CD4-positive, alpha-beta T cell (primary cell): ENCODE results near the gene DOCK4. TPM values are rescaled to one million over a fixed set of nuclear protein-coding genes. Genes with fewer than 3 reads are reported as not detected.

Source experiments
- ATAC-seq: fragments of 200-7000 bp; cut with Tn5 transposase; one replicate; pipeline ENCODE4 v1.10.0; 2022; ENCODE audit warnings: mild to moderate bottlenecking; ENCODE audit not compliant: poor library complexity
- CTCF ChIA-PET: fragments of 350-600 bp; sonication (Branson Sonifier 250); formaldehyde crosslinking; loops from one replicate; lab custom pipeline; 2021; ENCODE audit warnings: antibody characterized with exemption, inconsistent platforms; lab: Charles Lee
- POLR2A ChIA-PET: fragments of 350-600 bp; sonication (Branson Sonifier 250); formaldehyde crosslinking; loops from one replicate; lab custom pipeline; 2021; ENCODE audit warnings: antibody characterized with exemption, inconsistent platforms; lab: Charles Lee
- DNase-seq, 14 experiments: peaks; one replicate each; pipeline ENCODE4 v3.0.0-alpha.2; 2013 to 2020; ENCODE audit warnings: mixed read lengths in 2 of 14
- H3K27ac ChIP-seq, 2 donors: one replicate each; pipeline versions ENCODE4 v1.5.1 to v1.7.0; 2013; ENCODE audit warnings: low read length in 2 of 2, low read depth in 1 of 2, mild to moderate bottlenecking in 1 of 2
- H3K27me3 ChIP-seq, 2 experiments: 1 replicate in 1 of 2; 2 replicates in 1 of 2; pipeline versions ENCODE4 v1.6.1 to v1.7.0; 2013; ENCODE audit warnings: low read length in 2 of 2, control low read depth in 1 of 2, mild to moderate bottlenecking in 1 of 2, moderate library complexity in 1 of 2; ENCODE audit not compliant: insufficient read depth in 2 of 2, control insufficient read depth in 1 of 2
- H3K36me3 ChIP-seq: one replicate; pipeline ENCODE4 v1.6.1; 2013; ENCODE audit warnings: low read length, control low read depth; ENCODE audit not compliant: insufficient read depth
- H3K4me1 ChIP-seq: one replicate; pipeline ENCODE4 v1.6.1; 2013; ENCODE audit warnings: low read length, control low read depth; ENCODE audit not compliant: insufficient read depth
- H3K4me3 ChIP-seq: one replicate; pipeline ENCODE4 v1.5.1; 2013; ENCODE audit warnings: mild to moderate bottlenecking, low read length, moderate library complexity
- H3K9me3 ChIP-seq, 2 experiments: 1 replicate in 1 of 2; 2 replicates in 1 of 2; pipeline versions ENCODE4 v1.6.1 to v1.7.0; 2013; ENCODE audit warnings: low read length in 2 of 2, mild to moderate bottlenecking in 2 of 2, control low read depth in 1 of 2, moderate library complexity in 1 of 2; ENCODE audit not compliant: control insufficient read depth in 1 of 2, insufficient read depth in 1 of 2
- H3K27ac Mint-ChIP-seq: one replicate; pipeline ENCODE4 v1.8.0; 2020; ENCODE audit warnings: mixed read lengths
- H3K27me3 Mint-ChIP-seq: one replicate; pipeline ENCODE4 v1.8.0; 2021; ENCODE audit warnings: mixed read lengths
- H3K36me3 Mint-ChIP-seq: one replicate; pipeline ENCODE4 v1.8.0; 2021; ENCODE audit warnings: low read depth, mixed read lengths
- H3K4me1 Mint-ChIP-seq: one replicate; pipeline ENCODE4 v1.8.0; 2021; ENCODE audit warnings: low read depth, mixed read lengths
- H3K4me3 Mint-ChIP-seq: one replicate; pipeline ENCODE4 v1.8.0; 2020; ENCODE audit warnings: mild to moderate bottlenecking, mixed read lengths
- H3K9me3 Mint-ChIP-seq: one replicate; pipeline ENCODE4 v1.8.0; 2020; ENCODE audit warnings: mixed read lengths
- intact Hi-C, 2 experiments: fragments of 100-400 bp; cut with DNase I in 1 of 2; cut with micrococcal nuclease in 1 of 2; formaldehyde crosslinking; loops; one replicate each; pipeline versions ENCODE4 v1.15.1 to v1.9.0; 2023 to 2025; cut with DNase I, micrococcal nuclease
- total RNA-seq, 174 experiments: library from RNA in 2 of 174; stranded (reverse) in 2 of 174; gene quantifications; one replicate each; pipeline ENCODE4 v1.2.3 and lab custom pipeline; 2021 to 2026
- TF ChIP-seq, protein P1 (sequence below): fragments of 200-600 bp; IDR thresholded peaks from one replicate; pipeline ENCODE4 v1.8.0; 2022; ENCODE audit warnings: antibody characterized with exemption, mild to moderate bottlenecking

Gene DOCK4
- total RNA-seq, 2 experiments from 2014 or later, result 0.31 to 0.38 TPM

DNA sequence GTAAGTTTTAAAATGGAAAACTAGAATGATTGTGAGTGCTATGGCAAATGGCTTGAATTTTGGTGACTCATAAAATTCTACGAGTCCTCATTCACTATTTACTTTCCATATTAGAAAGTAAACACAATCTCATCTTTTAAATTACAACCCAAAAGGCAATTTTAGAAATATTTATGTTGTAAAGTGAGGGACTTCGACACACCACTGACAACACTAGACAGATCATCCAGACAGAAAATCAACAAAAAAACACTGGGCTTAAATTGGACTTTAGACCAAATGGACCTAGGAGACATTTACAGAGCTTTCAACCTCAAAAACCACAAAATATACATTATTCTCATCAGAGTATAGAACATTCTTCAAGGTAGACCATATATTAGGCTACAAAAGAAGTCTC, 30.4 kb upstream of the DOCK4 start:
- H3K4me1 ChIP-seq, result no peaks in the 10 kb centered on the region
- ChIA-PET CTCF (no interaction called here), POLR2A (no interaction called here)
- no peak for ATAC-seq
- H3K4me3 ChIP-seq, result no peak overlapping the region
- Mint-ChIP-seq H3K27ac (no peak overlapping the region), H3K9me3 (peaks cover 11% of the 10 kb centered on the region), H3K4me3 (no peak overlapping the region), H3K27me3 (no peaks in the 10 kb centered on the region), H3K4me1 (peaks cover 13% of the 10 kb centered on the region), H3K36me3 (peaks cover 46% of the 10 kb centered on the region)
- TF ChIP-seq, protein P1, sequence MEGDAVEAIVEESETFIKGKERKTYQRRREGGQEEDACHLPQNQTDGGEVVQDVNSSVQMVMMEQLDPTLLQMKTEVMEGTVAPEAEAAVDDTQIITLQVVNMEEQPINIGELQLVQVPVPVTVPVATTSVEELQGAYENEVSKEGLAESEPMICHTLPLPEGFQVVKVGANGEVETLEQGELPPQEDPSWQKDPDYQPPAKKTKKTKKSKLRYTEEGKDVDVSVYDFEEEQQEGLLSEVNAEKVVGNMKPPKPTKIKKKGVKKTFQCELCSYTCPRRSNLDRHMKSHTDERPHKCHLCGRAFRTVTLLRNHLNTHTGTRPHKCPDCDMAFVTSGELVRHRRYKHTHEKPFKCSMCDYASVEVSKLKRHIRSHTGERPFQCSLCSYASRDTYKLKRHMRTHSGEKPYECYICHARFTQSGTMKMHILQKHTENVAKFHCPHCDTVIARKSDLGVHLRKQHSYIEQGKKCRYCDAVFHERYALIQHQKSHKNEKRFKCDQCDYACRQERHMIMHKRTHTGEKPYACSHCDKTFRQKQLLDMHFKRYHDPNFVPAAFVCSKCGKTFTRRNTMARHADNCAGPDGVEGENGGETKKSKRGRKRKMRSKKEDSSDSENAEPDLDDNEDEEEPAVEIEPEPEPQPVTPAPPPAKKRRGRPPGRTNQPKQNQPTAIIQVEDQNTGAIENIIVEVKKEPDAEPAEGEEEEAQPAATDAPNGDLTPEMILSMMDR, result no peak
- H3K9me3 ChIP-seq, result peaks cover 0 to 5% of the 10 kb centered on the region in 2 experiments
- no peak for DNase-seq
- intact Hi-C loops, result no loop called here
- no peaks in the 10 kb centered on the region for H3K36me3 ChIP-seq
- H3K27me3 ChIP-seq, result no peaks in the 10 kb centered on the region
- no peak overlapping the region for H3K27ac ChIP-seq

DNA sequence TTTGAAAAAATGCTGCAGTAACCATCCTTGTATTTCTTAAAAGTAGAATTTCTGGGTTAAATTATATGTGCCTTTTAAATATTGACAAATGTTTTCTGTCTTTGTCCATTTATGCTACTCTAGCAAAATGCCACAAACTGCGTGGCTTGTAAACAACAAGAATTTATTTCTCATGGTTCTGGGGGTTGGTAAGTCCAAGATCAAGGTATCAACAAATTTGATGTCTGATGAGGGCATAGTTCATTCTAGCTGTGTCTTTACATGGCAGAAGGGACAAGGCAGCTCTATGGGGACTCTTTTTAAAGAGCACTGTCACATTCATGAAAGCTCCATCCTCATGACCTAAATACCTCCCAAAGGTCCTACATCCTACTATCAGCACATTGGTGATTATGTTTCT, 27.9 kb upstream of the DOCK4 start:
- Histone ChIP-seq H3K9me3 (peaks cover 0 to 5% of the 10 kb centered on the region in 2 experiments), H3K4me3 (no peak overlapping the region), H3K27ac (no peak overlapping the region), H3K27me3 (no peaks in the 10 kb centered on the region), H3K4me1 (no peaks in the 10 kb centered on the region), H3K36me3 (no peaks in the 10 kb centered on the region)
- no peak for ATAC-seq
- H3K4me1 Mint-ChIP-seq, result peaks cover 22% of the 10 kb centered on the region
- CTCF ChIA-PET, result no interaction called here
- H3K27me3 Mint-ChIP-seq, result no peaks in the 10 kb centered on the region
- intact Hi-C loops, result no loop called here
- no peak overlapping the region for H3K4me3 Mint-ChIP-seq
- peaks cover 6% of the 10 kb centered on the region for H3K9me3 Mint-ChIP-seq
- no peak for DNase-seq
- POLR2A ChIA-PET, result no interaction called here
- TF ChIP-seq, protein P1, result no peak
- H3K36me3 Mint-ChIP-seq, result peaks cover 40% of the 10 kb centered on the region
- no peak overlapping the region for H3K27ac Mint-ChIP-seq

DNA sequence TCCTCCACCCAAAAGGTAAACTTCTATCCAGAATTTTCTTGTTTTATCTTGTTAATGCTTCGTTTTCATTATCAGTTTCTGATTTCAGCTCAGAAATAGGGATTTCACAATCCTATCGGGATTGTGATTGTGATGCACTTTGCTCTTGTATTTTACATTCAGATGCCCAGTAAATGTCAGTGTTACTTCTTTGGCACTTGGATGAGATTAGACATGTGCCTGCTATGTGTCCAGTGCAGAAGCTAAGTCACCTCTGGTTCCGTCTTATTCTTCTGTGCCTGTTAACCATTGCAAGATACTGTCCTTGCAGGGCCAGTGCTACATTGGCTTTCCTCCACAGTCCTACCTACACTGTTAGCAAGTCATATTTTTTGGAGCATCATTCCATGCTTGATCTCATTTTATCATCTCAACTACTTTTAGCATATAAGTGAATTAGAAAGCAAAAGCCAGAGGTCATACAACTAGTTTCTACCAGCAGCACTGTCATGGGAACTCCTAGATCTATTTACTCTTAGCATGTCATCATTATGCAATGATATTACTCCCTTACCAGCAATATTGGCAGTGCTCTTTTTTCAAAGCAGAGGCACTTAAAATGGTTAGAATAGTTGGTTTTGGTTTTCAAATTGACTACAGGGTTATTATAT, 27.0 kb upstream of the DOCK4 start:
- H3K27ac Mint-ChIP-seq, result no peak overlapping the region
- H3K9me3 Mint-ChIP-seq, result peaks cover 6% of the 10 kb centered on the region
- peaks cover 40% of the 10 kb centered on the region for H3K36me3 Mint-ChIP-seq
- ATAC-seq, result no peak
- DNase-seq, result no peak
- no peaks in the 10 kb centered on the region for H3K27me3 ChIP-seq
- no peaks in the 10 kb centered on the region for H3K27me3 Mint-ChIP-seq
- TF ChIP-seq, protein P1, result no peak
- no peak overlapping the region for H3K27ac ChIP-seq
- H3K9me3 ChIP-seq, result peaks cover 0 to 5% of the 10 kb centered on the region in 2 experiments
- H3K4me3 Mint-ChIP-seq, result no peak overlapping the region
- no peaks in the 10 kb centered on the region for H3K4me1 ChIP-seq
- peaks cover 32% of the 10 kb centered on the region for H3K4me1 Mint-ChIP-seq
- H3K36me3 ChIP-seq, result no peaks in the 10 kb centered on the region
- CTCF ChIA-PET, result no interaction called here
- POLR2A ChIA-PET, result no interaction called here
- no peak overlapping the region for H3K4me3 ChIP-seq
- intact Hi-C loops, result no loop called here
